Measurements from ENCODE around the gene ZNF516.

Gene ZNF516

GRCh38 chr18:76338619-76339245 is 156.3 kb downstream of the ZNF516 start:
- Histone ChIP-seq H3K27ac (no peak overlapping the region), H3K36me3 (ENCODE audit: control insufficient read depth, insufficient read depth, low read length) (no peaks in the 10 kb centered on the region), H3K79me2 (no peaks in the 10 kb centered on the region), H3K4me3 (ENCODE audit: low read depth, low read length) (no peak overlapping the region), H3K4me1 (no peaks in the 10 kb centered on the region), H3K9me3 (ENCODE audit: control insufficient read depth, low read length) (no peaks in the 10 kb centered on the region), H3K9ac (no peak overlapping the region), H2AFZ (no peak overlapping the region), H3K27me3 (ENCODE audit: control insufficient read depth, insufficient read depth, low read length) (no peaks in the 10 kb centered on the region), H3K4me2 (ENCODE audit: low read length) (no peak overlapping the region)
- TF ChIP-seq, protein P1, sequence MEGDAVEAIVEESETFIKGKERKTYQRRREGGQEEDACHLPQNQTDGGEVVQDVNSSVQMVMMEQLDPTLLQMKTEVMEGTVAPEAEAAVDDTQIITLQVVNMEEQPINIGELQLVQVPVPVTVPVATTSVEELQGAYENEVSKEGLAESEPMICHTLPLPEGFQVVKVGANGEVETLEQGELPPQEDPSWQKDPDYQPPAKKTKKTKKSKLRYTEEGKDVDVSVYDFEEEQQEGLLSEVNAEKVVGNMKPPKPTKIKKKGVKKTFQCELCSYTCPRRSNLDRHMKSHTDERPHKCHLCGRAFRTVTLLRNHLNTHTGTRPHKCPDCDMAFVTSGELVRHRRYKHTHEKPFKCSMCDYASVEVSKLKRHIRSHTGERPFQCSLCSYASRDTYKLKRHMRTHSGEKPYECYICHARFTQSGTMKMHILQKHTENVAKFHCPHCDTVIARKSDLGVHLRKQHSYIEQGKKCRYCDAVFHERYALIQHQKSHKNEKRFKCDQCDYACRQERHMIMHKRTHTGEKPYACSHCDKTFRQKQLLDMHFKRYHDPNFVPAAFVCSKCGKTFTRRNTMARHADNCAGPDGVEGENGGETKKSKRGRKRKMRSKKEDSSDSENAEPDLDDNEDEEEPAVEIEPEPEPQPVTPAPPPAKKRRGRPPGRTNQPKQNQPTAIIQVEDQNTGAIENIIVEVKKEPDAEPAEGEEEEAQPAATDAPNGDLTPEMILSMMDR (IDR thresholded peaks at IDR 0.05) = no peak

DNA sequence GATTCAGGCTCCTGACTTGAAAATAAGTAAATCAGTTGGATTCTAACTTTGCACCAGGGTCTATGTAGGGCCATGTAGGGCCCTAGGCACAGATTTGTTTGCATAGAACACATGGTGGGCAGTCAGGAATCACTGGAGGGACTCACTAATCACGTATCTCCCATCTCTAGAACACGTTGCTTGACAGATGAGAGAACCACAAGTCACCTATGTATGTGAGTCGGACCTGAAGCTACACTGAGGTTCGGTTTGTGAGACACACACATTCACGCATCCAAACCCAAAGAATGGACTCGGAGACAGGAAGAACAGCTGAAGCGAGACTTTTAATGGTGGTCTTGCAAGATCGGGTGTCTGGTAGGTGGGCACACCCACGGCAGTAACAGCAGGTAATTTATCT is 157.0 kb downstream of the ZNF516 start:
- H3K79me2 ChIP-seq = no peaks in the 10 kb centered on the region
- H3K36me3 ChIP-seq (ENCODE audit: control insufficient read depth, insufficient read depth, low read length) = no peaks in the 10 kb centered on the region
- no peak overlapping the region for H2AFZ ChIP-seq
- no peak overlapping the region for H3K4me3 ChIP-seq (ENCODE audit: low read depth, low read length)
- no peaks in the 10 kb centered on the region for H3K4me1 ChIP-seq
- no peak overlapping the region for H3K9ac ChIP-seq
- no peaks in the 10 kb centered on the region for H3K27me3 ChIP-seq (ENCODE audit: control insufficient read depth, insufficient read depth, low read length)
- no peak overlapping the region for H3K27ac ChIP-seq
- H3K4me2 ChIP-seq (ENCODE audit: low read length) = no peak overlapping the region
- no peaks in the 10 kb centered on the region for H3K9me3 ChIP-seq (ENCODE audit: control insufficient read depth, low read length)
- TF ChIP-seq, protein P1 (IDR thresholded peaks at IDR 0.05) = no peak

DNA sequence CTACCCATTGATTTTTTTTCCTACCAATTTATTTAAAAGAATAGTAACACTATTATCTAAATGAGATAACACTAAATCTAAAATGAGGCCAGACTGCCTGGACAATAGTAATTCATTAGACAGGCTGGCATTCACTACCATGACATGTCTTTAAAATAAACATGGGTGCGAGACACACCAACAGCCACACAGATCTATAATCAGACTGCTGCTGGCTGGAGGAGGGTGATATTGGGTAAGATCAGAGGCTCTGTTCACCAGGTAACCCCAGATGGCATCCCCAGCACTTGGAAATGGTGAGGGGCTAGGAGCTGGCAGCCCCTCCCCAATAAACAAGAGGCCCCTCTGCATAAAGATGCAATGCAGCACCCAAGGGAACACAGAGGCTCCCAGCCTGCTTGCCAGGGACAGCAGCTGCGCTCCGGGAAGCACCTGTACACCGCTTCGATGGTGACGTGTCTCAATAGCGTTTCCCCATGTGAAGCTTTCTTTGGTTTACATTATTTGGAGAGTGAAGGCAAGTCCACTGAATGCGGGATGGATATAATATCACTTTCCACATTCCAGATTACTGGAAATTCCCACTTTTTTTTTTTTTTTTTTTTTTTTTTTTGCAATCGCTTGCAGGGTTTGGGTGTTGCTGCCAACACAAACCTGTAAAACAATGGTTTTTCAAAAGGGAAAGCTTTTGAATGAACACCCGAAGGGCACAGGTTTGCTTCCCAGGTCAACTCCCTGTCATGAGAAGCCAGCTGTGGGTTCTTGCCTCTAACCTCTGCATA is 159.0 kb downstream of the ZNF516 start:
- no peak overlapping the region for H3K27ac ChIP-seq
- H3K27me3 ChIP-seq (ENCODE audit: control insufficient read depth, insufficient read depth, low read length) = no peaks in the 10 kb centered on the region
- TF ChIP-seq, protein P1 (IDR thresholded peaks at IDR 0.05) = no peak
- H3K79me2 ChIP-seq = no peaks in the 10 kb centered on the region
- no peak overlapping the region for H2AFZ ChIP-seq
- H3K9me3 ChIP-seq (ENCODE audit: control insufficient read depth, low read length) = no peaks in the 10 kb centered on the region
- no peaks in the 10 kb centered on the region for H3K4me1 ChIP-seq
- H3K4me3 ChIP-seq (ENCODE audit: low read depth, low read length) = no peak overlapping the region
- H3K9ac ChIP-seq = no peak overlapping the region
- H3K36me3 ChIP-seq (ENCODE audit: control insufficient read depth, insufficient read depth, low read length) = no peaks in the 10 kb centered on the region
- H3K4me2 ChIP-seq (ENCODE audit: low read length) = no peak overlapping the region

DNA sequence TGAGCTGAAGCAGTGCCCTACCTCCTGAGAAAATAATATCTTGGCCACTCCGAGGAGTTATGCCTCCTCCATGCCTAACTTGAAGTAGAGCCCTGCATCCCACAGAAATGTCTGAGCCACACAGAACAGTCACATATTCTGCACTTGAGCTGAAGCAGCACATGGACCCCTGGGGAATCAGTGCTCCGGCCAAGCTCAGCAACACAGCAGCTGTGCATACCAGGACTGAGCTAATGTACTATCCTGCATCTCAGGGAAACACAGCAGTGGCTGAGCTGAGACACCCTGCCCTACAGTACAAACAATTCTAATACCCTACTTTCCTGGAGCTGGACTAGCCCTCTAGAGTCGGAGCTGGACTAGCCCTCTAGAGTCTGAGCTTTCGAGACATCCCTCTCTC is 166.9 kb downstream of the ZNF516 start:
- Histone ChIP-seq H3K4me3 (ENCODE audit: low read depth, low read length) (no peak overlapping the region), H3K9me3 (ENCODE audit: control insufficient read depth, low read length) (peaks cover 5% of the 10 kb centered on the region), H3K79me2 (no peaks in the 10 kb centered on the region), H3K27ac (no peak overlapping the region), H2AFZ (no peak overlapping the region), H3K4me1 (no peaks in the 10 kb centered on the region), H3K9ac (no peak overlapping the region), H3K27me3 (ENCODE audit: control insufficient read depth, insufficient read depth, low read length) (no peaks in the 10 kb centered on the region), H3K36me3 (ENCODE audit: control insufficient read depth, insufficient read depth, low read length) (no peaks in the 10 kb centered on the region), H3K4me2 (ENCODE audit: low read length) (no peak overlapping the region)
- TF ChIP-seq, protein P1 (IDR thresholded peaks at IDR 0.05) = no peak
